Skeletal muscle satellite cell (primary cell): Measurements from ENCODE around the gene PROZ.
A peak's percentile ranks its signal among the peaks of the same experiment; 100 is the strongest.

Experiments
- H3K27me3 ChIP-seq: 2 replicates; pipeline ENCODE4 v1.7.0; 2013; ENCODE audit warnings: low read length; ENCODE audit not compliant: control insufficient read depth, insufficient read depth
- H3K36me3 ChIP-seq: 2 replicates; pipeline ENCODE4 v1.7.0; 2013; ENCODE audit warnings: mild to moderate bottlenecking, control low read depth, low read length; ENCODE audit not compliant: insufficient read depth
- H3K4me1 ChIP-seq: 2 replicates; pipeline ENCODE4 v1.7.0; 2013; ENCODE audit warnings: low read length; ENCODE audit not compliant: control insufficient read depth, insufficient read depth
- H3K4me2 ChIP-seq: 2 replicates; pipeline ENCODE4 v1.7.0; 2013; ENCODE audit warnings: mild to moderate bottlenecking, low read length
- H3K4me3 ChIP-seq: 2 replicates; pipeline ENCODE4 v1.7.0; 2013; ENCODE audit warnings: low read length
- H3K9ac ChIP-seq: 2 replicates; pipeline ENCODE4 v1.7.0; 2013; ENCODE audit warnings: mild to moderate bottlenecking, low read depth, low read length, moderate library complexity
- H3K9me3 ChIP-seq: replicated peaks from 2 replicates; pipeline ENCODE4 v1.7.0; 2013; ENCODE audit warnings: mild to moderate bottlenecking, control low read depth, low read length

PROZ gene

DNA sequence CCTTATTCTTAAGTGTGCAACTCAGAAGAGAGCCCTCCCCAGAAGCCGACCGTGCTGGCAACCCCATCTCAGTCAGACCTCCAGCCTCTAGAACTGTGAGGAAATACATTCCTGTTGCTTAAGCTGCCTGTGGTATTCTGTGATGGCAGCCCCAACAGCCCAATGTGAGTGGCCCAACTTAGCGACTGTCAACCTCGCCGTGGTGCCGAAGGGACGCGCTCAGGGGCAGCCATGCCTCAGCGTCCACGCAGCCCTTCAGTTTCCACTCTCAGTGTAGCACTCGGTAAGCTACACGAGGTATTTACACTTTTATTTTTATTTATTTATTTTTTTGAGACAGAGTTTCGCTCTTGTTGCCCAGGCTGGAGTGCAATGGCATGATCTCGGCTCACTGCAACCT is 18.4 kb downstream of the PROZ start:
- H3K27me3 ChIP-seq: no peaks in the 10 kb centered on the region
- H3K36me3 ChIP-seq: peaks cover 81% of the 10 kb centered on the region
- H3K4me1 ChIP-seq: peaks cover 22% of the 10 kb centered on the region
- no peak overlapping the region for H3K4me3 ChIP-seq
- H3K9me3 ChIP-seq: no peaks in the 10 kb centered on the region
- no peak overlapping the region for H3K9ac ChIP-seq
- no peak overlapping the region for H3K4me2 ChIP-seq

DNA sequence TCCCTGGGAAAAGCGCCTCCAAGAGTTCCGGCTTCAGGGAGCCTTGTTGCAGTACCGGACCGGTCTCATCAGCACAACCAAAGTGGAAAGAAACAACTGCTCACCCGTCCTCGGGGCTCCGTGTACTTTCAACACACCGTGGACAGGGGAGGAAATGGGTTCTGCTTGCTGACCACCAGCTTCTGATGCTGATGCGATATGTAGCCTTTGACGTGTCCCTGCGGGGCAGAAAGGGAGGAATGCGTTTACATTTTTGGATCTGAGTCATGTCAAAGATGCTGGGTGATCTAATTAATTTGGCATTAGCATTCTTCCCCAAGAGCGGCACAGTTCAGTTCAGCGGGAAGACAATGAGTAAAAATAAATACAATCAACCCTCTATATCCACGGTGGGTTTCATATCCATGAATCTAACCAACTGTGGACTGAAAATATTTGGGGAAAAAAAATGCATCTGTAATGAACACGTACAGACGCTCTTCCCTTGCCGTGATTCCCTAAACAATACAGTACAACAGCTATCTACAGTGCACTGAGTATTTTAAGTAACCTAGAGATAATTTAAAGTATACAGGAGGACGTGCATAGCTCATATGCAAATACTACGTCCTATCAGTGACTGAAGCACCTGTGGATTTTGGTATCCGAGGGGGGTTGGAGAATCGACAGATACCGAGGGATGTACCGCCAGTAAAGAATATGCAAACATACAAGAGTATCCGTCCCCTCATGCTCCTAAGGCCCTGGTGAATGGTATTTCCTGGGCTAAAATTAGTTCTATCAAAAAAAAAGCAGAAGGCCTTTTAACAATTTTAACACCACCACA is 19.8 kb downstream of the PROZ start:
- H3K4me3 ChIP-seq: peak overlapping the region; percentile 12
- peak overlapping the region; percentile 70 for H3K9ac ChIP-seq
- H3K27me3 ChIP-seq: no peaks in the 10 kb centered on the region
- H3K4me2 ChIP-seq: peak overlapping the region; percentile 57
- H3K36me3 ChIP-seq: peaks cover 78% of the 10 kb centered on the region
- peaks cover 22% of the 10 kb centered on the region for H3K4me1 ChIP-seq
- H3K9me3 ChIP-seq: no peaks in the 10 kb centered on the region

DNA sequence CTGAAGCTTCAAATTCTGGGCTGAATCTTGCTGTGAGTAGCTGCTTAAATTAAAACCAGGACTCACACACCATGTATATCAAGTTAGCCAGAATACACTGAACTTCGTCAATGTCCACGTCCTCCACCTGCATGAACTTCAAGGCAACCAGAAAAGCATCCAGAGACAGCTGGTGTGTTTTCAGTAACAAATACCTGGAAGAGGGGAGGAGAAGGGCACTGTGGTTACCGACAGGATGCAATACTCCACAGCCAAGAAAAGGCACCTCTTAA is 20.4 kb downstream of the PROZ start:
- no peaks in the 10 kb centered on the region for H3K27me3 ChIP-seq
- H3K9ac ChIP-seq: peak overlapping the region; percentile 41
- H3K9me3 ChIP-seq: no peaks in the 10 kb centered on the region
- H3K4me1 ChIP-seq: peaks cover 26% of the 10 kb centered on the region
- H3K4me2 ChIP-seq: peak overlapping the region; percentile 57
- peaks cover 83% of the 10 kb centered on the region for H3K36me3 ChIP-seq
- no peak overlapping the region for H3K4me3 ChIP-seq

DNA sequence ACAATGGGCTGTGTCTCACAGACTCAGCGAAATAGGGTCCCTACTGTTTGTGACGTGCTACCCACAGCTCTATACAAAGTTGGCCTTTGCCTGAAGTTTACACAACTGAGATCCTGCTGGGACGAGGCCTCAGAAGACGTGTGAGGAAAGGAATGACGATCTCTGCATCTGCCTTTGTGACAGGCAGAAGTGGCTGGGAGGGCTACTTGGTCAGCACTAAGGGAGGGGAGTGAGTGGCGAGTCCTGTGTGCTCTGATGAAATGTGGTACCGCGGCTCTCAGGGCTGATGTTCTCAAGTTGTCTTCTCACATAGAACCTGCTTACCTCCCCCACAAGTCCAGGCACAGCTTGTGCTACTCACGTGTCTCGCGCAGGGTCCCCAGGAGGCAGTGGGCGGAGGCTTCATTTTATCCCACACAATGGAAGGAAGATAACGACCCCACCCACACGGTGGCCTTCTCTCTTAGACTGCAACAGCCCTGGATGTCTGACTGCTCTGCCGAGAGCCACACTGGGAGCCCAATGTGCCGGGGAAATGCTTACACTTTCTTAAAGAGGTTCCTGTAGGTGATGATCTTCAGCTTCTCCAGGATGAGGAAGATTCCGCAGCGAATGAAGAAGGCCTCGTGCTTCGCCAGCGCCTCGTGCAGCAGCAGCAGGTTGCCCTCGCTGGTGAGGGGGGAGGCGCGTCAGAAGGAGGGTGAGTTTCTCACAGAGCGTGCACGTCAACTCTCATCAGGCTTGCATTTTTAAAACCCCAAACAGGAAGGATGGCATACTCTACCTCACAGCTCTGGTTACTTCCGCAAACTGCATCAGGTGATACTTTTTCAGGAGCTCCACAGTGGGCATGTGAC is 21.2 kb downstream of the PROZ start:
- H3K36me3 ChIP-seq: peaks cover 82% of the 10 kb centered on the region
- no peak overlapping the region for H3K4me2 ChIP-seq
- H3K9me3 ChIP-seq: no peaks in the 10 kb centered on the region
- peak overlapping the region; percentile 41 for H3K9ac ChIP-seq
- H3K4me3 ChIP-seq: no peak overlapping the region
- H3K27me3 ChIP-seq: no peaks in the 10 kb centered on the region
- H3K4me1 ChIP-seq: peaks cover 33% of the 10 kb centered on the region

DNA sequence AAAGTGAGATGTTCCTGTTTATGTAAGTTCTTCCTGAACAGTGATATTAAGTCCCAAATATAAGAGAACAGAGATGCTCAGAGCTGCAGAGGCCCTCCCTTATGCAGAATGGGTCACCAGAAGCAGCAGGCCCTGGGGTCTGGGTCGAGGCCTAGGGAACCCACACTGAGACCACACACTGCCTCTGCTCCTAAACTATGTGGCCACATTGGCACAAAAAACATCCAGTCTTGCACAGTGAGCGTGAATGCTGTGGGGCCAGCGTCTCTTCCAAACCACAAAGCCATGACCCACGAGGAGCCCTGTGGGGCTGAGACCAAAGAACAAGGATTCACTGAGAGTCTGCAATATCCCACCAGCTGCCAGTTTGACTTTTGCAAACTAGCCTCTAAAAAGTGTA is 23.6 kb downstream of the PROZ start:
- H3K9me3 ChIP-seq: no peaks in the 10 kb centered on the region
- H3K27me3 ChIP-seq: no peaks in the 10 kb centered on the region
- no peak overlapping the region for H3K9ac ChIP-seq
- peaks cover 68% of the 10 kb centered on the region for H3K36me3 ChIP-seq
- no peak overlapping the region for H3K4me2 ChIP-seq
- H3K4me3 ChIP-seq: no peak overlapping the region
- peaks cover 57% of the 10 kb centered on the region for H3K4me1 ChIP-seq

DNA sequence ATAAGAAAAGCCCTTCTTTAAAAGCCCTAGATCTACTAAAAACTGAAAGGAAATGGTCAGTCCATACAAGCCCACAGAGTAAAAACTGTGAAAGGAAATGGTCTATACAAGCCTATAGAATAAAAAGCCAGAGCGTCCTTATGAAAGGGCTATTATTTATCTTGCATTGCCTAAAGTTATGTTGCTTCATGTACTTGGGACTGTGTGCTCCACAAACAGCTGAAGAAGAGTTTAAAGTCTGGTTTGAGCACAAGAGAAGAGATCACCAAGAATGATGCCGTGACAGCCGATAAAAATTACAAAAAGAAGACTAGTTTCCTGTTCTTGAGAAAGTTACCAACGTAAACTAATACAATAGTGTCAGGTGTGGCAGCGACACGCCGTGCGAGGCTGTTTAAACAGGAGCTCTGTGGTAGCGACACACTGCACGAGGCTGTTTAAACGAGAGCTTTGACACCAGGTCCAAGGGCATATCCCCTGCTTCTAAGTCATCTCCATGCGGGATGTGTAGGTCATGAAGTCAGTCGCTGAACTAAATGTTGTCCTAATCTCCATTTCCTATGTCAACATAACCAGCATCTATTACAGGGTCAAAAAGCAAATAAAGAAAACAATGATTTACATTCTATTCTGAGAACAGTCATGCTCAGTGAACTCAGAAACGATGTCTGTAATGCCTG is 25.1 kb downstream of the PROZ start:
- H3K9me3 ChIP-seq: no peaks in the 10 kb centered on the region
- H3K4me1 ChIP-seq: peaks cover 60% of the 10 kb centered on the region
- H3K36me3 ChIP-seq: peaks cover 65% of the 10 kb centered on the region
- no peak overlapping the region for H3K9ac ChIP-seq
- H3K4me2 ChIP-seq: no peak overlapping the region
- no peak overlapping the region for H3K4me3 ChIP-seq
- H3K27me3 ChIP-seq: no peaks in the 10 kb centered on the region

DNA sequence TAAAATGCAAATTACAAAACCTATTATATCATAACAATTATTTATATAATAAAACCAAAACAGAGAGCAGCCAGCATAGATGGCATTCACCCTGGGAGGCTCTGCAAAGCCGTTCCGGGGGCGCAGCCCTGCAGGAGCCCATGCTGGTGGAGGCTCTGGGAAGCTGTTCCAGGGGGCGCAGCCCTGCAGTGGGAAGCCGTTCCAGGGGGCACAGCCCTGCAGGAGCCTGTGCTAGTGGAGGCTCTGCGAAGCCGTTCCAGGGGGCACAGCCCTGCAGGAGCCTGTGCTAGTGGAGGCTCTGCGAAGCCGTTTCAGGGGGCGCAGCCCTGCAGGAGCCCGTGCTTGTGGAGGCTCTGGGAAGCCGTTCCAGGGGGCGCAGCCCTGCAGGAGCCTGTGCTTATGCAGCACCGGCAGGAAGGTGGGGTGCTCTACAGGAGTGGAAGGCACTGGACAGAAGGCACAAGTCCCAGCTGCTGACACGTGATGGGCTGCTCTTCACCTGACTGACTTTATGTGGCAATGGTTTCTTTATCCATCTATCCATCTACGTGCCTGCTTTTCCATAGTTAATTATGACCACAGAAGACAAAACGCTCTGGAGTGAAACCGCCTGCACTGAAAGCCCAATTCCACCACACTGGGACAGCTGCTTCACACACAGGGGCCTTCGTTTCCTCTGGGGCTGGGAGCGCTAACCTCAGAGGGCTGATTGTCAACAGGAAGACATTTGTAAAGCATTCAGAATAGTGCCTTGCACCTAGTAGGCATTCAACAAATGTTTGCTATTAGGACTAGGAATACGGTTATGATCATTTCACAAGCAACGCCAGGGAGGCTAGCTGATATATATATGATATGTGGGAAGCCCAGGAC is 26.4 kb downstream of the PROZ start:
- no peaks in the 10 kb centered on the region for H3K27me3 ChIP-seq
- no peaks in the 10 kb centered on the region for H3K9me3 ChIP-seq
- H3K4me2 ChIP-seq: peak overlapping the region; percentile 4
- peaks cover 59% of the 10 kb centered on the region for H3K36me3 ChIP-seq
- H3K4me3 ChIP-seq: no peak overlapping the region
- H3K4me1 ChIP-seq: peaks cover 52% of the 10 kb centered on the region
- no peak overlapping the region for H3K9ac ChIP-seq

DNA sequence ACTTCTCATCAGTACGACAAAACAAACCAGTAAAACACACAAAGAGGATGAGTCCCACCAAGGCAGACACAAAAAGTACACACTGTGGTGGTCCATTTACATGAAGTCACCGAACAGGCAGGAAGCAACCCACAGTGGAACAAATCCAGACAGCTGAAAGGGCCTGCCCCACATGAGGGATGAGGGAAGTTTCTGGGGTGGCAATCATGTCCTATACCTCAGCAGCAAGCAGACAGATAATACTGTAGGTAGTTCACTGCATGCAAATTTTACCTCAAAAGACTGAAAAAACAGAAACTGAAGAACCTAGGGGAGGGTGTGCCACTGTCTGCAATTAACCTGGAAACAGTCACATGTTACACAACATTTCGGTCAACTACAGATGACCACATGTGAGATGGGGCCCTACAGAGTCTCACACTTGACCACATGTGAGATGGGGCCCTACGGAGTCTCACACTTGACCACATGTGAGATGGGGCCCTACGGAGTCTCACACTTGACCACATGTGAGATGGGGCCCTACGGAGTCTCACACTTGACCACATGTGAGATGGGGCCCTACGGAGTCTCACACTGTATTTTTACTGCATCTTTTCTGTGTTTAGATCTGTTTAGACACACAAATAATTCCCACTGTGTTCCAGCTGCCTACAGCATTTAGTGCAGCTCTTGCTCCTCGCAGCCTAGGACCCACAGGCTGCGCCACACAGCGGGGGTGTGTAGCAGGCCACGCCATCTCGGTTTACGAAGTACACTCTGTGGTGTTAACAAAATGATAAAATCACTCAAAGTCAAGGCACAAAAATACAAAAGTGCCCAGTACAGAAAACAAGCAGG is 27.8 kb downstream of the PROZ start:
- H3K9me3 ChIP-seq: no peaks in the 10 kb centered on the region
- H3K27me3 ChIP-seq: no peaks in the 10 kb centered on the region
- peak overlapping the region; percentile 64 for H3K4me3 ChIP-seq
- peak overlapping the region; percentile 82 for H3K4me2 ChIP-seq
- peak overlapping the region; percentile 82 for H3K9ac ChIP-seq
- peaks cover 53% of the 10 kb centered on the region for H3K36me3 ChIP-seq
- H3K4me1 ChIP-seq: peaks cover 50% of the 10 kb centered on the region

DNA sequence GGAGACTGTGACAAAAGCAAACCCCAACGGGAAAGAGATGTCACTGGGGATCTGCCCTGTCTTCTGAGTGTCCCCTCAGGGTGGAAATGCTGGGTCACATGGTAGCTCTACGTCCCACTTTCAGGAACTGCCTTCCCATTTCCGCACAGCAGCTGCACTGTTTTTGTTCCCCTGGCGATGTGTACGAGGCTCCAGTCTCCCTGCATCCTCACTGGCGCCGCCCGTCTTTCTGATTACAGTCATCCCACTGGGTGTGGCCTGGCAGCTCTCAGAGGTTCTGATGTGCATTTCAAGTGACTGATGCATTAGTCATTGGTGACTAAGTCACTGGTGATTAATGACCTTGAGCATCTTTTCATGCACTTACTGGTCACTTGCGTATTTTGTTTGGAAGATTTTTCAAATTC is 28.8 kb downstream of the PROZ start:
- Histone ChIP-seq H3K4me3 (peak overlapping the region; percentile 64), H3K27me3 (no peaks in the 10 kb centered on the region), H3K9me3 (no peaks in the 10 kb centered on the region), H3K9ac (peak overlapping the region; percentile 82), H3K4me1 (peaks cover 55% of the 10 kb centered on the region), H3K4me2 (peak overlapping the region; percentile 82), H3K36me3 (peaks cover 48% of the 10 kb centered on the region)

DNA sequence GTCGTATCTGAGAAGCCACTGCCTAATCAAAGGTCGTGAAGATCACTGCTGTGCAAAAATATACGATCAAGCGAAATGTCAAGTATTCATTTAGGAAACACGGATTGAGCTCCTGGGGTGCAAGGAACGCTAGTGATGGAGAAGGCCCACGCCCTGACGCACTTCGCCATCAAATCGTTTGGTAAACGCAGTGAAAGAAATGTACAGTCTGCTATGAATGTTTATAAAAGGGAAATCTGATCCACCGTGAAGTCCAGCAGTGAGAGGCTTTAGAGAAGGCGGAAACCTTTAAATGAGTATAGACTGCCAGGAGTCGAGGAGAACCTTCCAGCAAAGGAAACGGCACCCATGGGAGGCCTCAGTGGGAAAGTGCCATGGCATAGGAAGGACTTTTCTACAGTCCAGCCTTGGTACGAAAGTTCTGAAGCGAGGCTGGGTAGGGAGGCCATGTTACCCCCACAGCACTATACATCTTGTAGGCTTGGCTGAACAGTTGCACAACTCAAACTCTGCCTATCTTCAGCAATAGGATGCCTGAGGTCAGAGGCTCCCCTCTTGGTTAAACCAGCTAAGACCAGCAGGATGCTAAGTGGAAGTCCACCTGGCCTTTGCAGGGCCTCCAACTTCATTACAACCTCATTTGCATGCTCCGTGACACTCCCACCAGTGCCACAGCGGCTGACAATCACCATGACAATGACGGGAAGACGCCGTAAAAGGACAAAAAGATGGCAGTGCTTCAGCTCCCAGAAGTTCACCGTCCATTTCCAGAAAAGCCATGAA is 29.6 kb downstream of the PROZ start:
- peaks cover 51% of the 10 kb centered on the region for H3K36me3 ChIP-seq
- H3K9ac ChIP-seq: peak overlapping the region; percentile 67
- H3K4me3 ChIP-seq: no peak overlapping the region

More for the DNA sequence above, 29.6 kb downstream of the PROZ start:
- Histone ChIP-seq H3K27me3 (no peaks in the 10 kb centered on the region), H3K4me2 (peak overlapping the region; percentile 46), H3K9me3 (no peaks in the 10 kb centered on the region), H3K4me1 (peaks cover 63% of the 10 kb centered on the region)
